Natural killer cell (primary cell): ENCODE measurements around the gene GALNT16. TPM values are rescaled to one million over a fixed set of nuclear protein-coding genes. Genes with fewer than 3 reads are reported as not detected.

Source experiments
- ATAC-seq, 3 donors: fragments of 150-1000 bp in 2 of 3; fragments of 200-7000 bp in 1 of 3; cut with Tn5 transposase; 1 replicate in 1 of 3; 2 replicates in 2 of 3; pipeline ENCODE4 v1.10.0; 2021; ENCODE audit warnings: mild to moderate bottlenecking in 2 of 3, moderate library complexity in 2 of 3
- DNase-seq, 2 donors: peaks; one replicate each; pipeline versions ENCODE4 v3.0.0 to v3.0.0-alpha.2; 2013 to 2021; ENCODE audit warnings: mixed read lengths in 1 of 2
- H3K27ac ChIP-seq: one replicate; pipeline ENCODE4 v1.5.1; 2013; ENCODE audit warnings: mild to moderate bottlenecking, low read length
- H3K27me3 ChIP-seq: one replicate; pipeline ENCODE4 v1.6.1; 2013; ENCODE audit warnings: low read length; ENCODE audit not compliant: control insufficient read depth, insufficient read depth
- H3K36me3 ChIP-seq: one replicate; pipeline ENCODE4 v1.6.1; 2013; ENCODE audit warnings: low read length; ENCODE audit not compliant: control insufficient read depth, insufficient read depth
- H3K4me1 ChIP-seq: one replicate; pipeline ENCODE4 v1.6.1; 2013; ENCODE audit warnings: low read length; ENCODE audit not compliant: control insufficient read depth, insufficient read depth
- H3K4me3 ChIP-seq: one replicate; pipeline ENCODE4 v1.5.1; 2013; ENCODE audit warnings: low read length
- H3K9me3 ChIP-seq: one replicate; pipeline ENCODE4 v1.6.1; 2013; ENCODE audit warnings: low read length; ENCODE audit not compliant: control insufficient read depth, insufficient read depth
- H3K27ac Mint-ChIP-seq, 2 donors: one replicate each; pipeline ENCODE4 v1.8.0; 2022; ENCODE audit warnings: mild to moderate bottlenecking in 2 of 2, mixed read lengths in 2 of 2, moderate library complexity in 1 of 2
- H3K27me3 Mint-ChIP-seq, 2 donors: one replicate each; pipeline ENCODE4 v1.8.0; 2022; ENCODE audit warnings: low read depth in 2 of 2, mixed read lengths in 2 of 2
- H3K36me3 Mint-ChIP-seq: one replicate; pipeline ENCODE4 v1.8.0; 2022; ENCODE audit warnings: mixed read lengths
- H3K4me1 Mint-ChIP-seq, 2 donors: one replicate each; pipeline ENCODE4 v1.8.0; 2022; ENCODE audit warnings: mixed read lengths in 2 of 2
- H3K4me3 Mint-ChIP-seq: one replicate; pipeline ENCODE4 v1.8.0; 2022; ENCODE audit warnings: mild to moderate bottlenecking, moderate library complexity, mixed read lengths
- H3K9me3 Mint-ChIP-seq, 2 donors: one replicate each; pipeline ENCODE4 v1.8.0; 2022; ENCODE audit warnings: mixed read lengths in 2 of 2
- WGBS: methylation state at CpG from one replicate; pipeline ENCODE4 v1.1.7; 2013; ENCODE audit warnings: missing lambda C conversion rate; ENCODE audit not compliant: insufficient coverage; 5-methylcytosine and 5-hydroxymethylcytosine counted together
- intact Hi-C: fragments of 100-400 bp; cut with micrococcal nuclease; formaldehyde crosslinking; loops from one replicate; pipeline ENCODE4 v1.14.2; 2022
- total RNA-seq, 4 donors: library from RNA; stranded (reverse); fragments of 120-200 nt in 1 of 4; gene quantifications; one replicate each; pipeline versions ENCODE4 v1.2.3 to v1.2.4, GENCODE V29; 2013 to 2022
- TF ChIP-seq, protein P1 (sequence below): fragments of 200-600 bp; IDR thresholded peaks from one replicate; pipeline ENCODE4 v1.8.0; 2022; ENCODE audit warnings: antibody characterized with exemption

The GALNT16 gene
- total RNA-seq, 3 donors from 2014 or later (not counting 1 experiment from before 2014, with no cell fraction given): not detected

DNA sequence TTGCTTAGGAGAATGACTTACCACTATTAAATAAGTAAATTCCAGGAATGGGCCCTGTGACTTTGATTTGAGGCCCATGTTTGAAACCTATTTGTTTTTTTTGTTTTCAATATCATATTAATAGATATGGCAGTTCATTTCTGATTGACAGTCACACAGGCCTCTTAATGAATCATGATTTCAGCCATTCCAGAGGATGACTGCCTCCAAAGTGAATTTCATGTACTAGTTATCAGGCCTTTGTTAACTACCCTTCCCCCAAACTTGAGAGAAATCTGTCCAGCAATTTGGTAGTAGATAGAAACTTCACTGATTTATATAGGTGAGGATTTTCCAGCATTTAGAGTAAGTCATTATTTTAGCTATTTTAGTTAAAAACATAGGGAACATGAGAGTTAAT is 25.9 kb upstream of the GALNT16 start:
- no peaks in the 10 kb centered on the region for H3K9me3 Mint-ChIP-seq
- no peaks in the 10 kb centered on the region for H3K27me3 ChIP-seq
- H3K27me3 Mint-ChIP-seq: no peaks in the 10 kb centered on the region
- DNase-seq (no peak), ATAC-seq (no peak)
- TF ChIP-seq, protein P1, sequence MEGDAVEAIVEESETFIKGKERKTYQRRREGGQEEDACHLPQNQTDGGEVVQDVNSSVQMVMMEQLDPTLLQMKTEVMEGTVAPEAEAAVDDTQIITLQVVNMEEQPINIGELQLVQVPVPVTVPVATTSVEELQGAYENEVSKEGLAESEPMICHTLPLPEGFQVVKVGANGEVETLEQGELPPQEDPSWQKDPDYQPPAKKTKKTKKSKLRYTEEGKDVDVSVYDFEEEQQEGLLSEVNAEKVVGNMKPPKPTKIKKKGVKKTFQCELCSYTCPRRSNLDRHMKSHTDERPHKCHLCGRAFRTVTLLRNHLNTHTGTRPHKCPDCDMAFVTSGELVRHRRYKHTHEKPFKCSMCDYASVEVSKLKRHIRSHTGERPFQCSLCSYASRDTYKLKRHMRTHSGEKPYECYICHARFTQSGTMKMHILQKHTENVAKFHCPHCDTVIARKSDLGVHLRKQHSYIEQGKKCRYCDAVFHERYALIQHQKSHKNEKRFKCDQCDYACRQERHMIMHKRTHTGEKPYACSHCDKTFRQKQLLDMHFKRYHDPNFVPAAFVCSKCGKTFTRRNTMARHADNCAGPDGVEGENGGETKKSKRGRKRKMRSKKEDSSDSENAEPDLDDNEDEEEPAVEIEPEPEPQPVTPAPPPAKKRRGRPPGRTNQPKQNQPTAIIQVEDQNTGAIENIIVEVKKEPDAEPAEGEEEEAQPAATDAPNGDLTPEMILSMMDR: no peak
- H3K4me1 Mint-ChIP-seq: no peaks in the 10 kb centered on the region
- H3K27ac Mint-ChIP-seq: no peak overlapping the region
- intact Hi-C loops: no loop called here
- H3K36me3 ChIP-seq: peaks cover 29% of the 10 kb centered on the region
- H3K4me1 ChIP-seq: no peaks in the 10 kb centered on the region
- H3K36me3 Mint-ChIP-seq: peaks cover 11% of the 10 kb centered on the region
- H3K9me3 ChIP-seq: no peaks in the 10 kb centered on the region
- no peak overlapping the region for H3K27ac ChIP-seq
- no peak overlapping the region for H3K4me3 ChIP-seq
- no peak overlapping the region for H3K4me3 Mint-ChIP-seq

DNA sequence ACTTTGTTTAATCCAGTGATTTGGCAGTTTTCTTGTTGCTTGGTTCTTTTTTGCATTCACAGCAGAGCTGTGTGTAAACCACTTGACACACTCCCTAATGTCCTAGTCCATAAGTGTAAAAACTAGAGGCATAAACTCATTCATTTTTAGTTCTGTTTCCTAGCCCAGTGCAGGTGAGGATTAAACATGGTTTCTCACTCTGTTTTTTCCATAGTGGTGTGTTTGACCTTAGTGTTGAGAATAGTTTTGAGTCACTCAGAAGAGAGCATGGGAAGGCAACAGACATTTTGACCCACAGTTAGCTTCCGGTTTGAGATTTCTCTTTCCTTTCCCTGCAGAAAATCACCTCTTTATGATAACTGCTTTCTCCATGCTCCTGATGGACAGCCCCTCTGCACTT is 24.2 kb upstream of the GALNT16 start:
- Mint-ChIP-seq H3K9me3 (no peaks in the 10 kb centered on the region), H3K4me1 (no peaks in the 10 kb centered on the region), H3K27ac (no peak overlapping the region), H3K27me3 (no peaks in the 10 kb centered on the region), H3K36me3 (peaks cover 11% of the 10 kb centered on the region), H3K4me3 (no peak overlapping the region)
- DNase-seq (no peak), ATAC-seq (no peak)
- H3K27me3 ChIP-seq: no peaks in the 10 kb centered on the region
- intact Hi-C loops: no loop called here
- no peaks in the 10 kb centered on the region for H3K4me1 ChIP-seq
- no peak overlapping the region for H3K4me3 ChIP-seq
- H3K9me3 ChIP-seq: no peaks in the 10 kb centered on the region
- TF ChIP-seq, protein P1: no peak
- 100% methylated on average over 1 of the region's 1 CpG for WGBS
- H3K36me3 ChIP-seq: peaks cover 30% of the 10 kb centered on the region
- no peak overlapping the region for H3K27ac ChIP-seq

DNA sequence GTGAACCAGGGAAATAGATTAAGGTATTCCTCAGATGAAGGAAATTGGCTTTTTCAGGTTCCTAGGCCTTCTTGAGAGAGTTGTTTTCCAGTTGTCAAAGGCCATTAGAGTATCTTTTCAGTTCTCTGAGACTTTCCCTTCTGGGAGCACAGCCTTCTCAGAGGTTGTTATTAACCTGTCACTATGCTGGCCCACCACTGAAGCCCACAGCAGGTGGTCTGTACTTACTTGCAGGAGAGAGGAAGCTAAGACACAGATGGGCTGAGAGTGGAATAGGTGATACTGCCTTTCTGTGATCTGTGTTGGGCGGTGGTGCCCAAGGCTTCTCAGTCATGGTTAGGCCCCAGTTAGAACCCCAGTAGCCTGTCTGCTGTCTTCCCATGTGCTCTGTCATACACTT is 22.8 kb upstream of the GALNT16 start:
- no peak for DNase-seq
- TF ChIP-seq, protein P1: no peak
- Mint-ChIP-seq H3K9me3 (no peaks in the 10 kb centered on the region), H3K27me3 (no peaks in the 10 kb centered on the region), H3K27ac (no peak overlapping the region), H3K4me3 (no peak overlapping the region), H3K36me3 (peaks cover 18% of the 10 kb centered on the region), H3K4me1 (no peaks in the 10 kb centered on the region)
- 96% methylated on average over 1 of the region's 1 CpG for WGBS
- Histone ChIP-seq H3K4me1 (no peaks in the 10 kb centered on the region), H3K27ac (no peak overlapping the region), H3K9me3 (no peaks in the 10 kb centered on the region), H3K36me3 (peaks cover 27% of the 10 kb centered on the region), H3K27me3 (no peaks in the 10 kb centered on the region), H3K4me3 (no peak overlapping the region)
- ATAC-seq: peak in 1 of 3 donors; percentile 27
- intact Hi-C loops: no loop called here

DNA sequence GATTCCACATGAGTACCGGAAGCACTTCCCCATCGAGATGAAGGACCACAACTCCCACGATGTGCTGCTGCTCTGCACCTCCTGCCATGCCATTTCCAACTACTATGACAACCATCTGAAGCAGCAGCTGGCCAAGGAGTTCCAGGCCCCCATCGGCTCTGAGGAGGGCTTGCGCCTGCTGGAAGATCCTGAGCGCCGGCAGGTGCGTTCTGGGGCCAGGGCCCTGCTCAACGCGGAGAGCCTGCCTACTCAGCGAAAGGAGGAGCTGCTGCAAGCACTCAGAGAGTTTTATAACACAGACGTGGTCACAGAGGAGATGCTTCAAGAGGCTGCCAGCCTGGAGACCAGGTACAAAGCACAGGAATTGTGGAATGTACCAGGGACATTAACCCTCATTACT is 22.4 kb upstream of the GALNT16 start:
- no peak overlapping the region for H3K4me3 Mint-ChIP-seq
- intact Hi-C loops: no loop called here
- Histone ChIP-seq H3K36me3 (peaks cover 25% of the 10 kb centered on the region), H3K4me3 (no peak overlapping the region), H3K9me3 (no peaks in the 10 kb centered on the region), H3K4me1 (no peaks in the 10 kb centered on the region), H3K27me3 (no peaks in the 10 kb centered on the region), H3K27ac (no peak overlapping the region)
- TF ChIP-seq, protein P1: no peak
- DNase-seq (no peak), ATAC-seq (peak in 1 of 3 donors; percentile 21)
- WGBS: 95% methylated on average over 12 of the region's 12 CpGs
- peaks cover 17% of the 10 kb centered on the region for H3K36me3 Mint-ChIP-seq
- H3K4me1 Mint-ChIP-seq: no peaks in the 10 kb centered on the region
- no peaks in the 10 kb centered on the region for H3K9me3 Mint-ChIP-seq
- no peaks in the 10 kb centered on the region for H3K27me3 Mint-ChIP-seq
- H3K27ac Mint-ChIP-seq: no peak overlapping the region
